NB4 (cell line): ENCODE data around the gene PTGS2.

Experiments
- DNase-seq: peaks from one replicate; pipeline ENCODE4 v3.0.0; 2010; ENCODE audit warnings: low read depth
- H3K4me3 ChIP-seq: one replicate; pipeline ENCODE4 v1.5.1; 2011; ENCODE audit warnings: mild to moderate bottlenecking, low read depth, low read length, moderate library complexity
- CTCF ChIP-seq: IDR thresholded peaks from one replicate; pipeline ENCODE4 v1.5.1; 2012; ENCODE audit warnings: low read depth, low read length
- MAX ChIP-seq: IDR thresholded peaks from 2 replicates; pipeline ENCODE4 v1.6.1; 2011; ENCODE audit warnings: low read depth, low read length
- MYC ChIP-seq: IDR thresholded peaks from 2 replicates; pipeline ENCODE4 v1.6.1; 2011; ENCODE audit warnings: low read depth, low read length
- POLR2A ChIP-seq: IDR thresholded peaks from 2 replicates; pipeline ENCODE4 v1.6.1; 2011; ENCODE audit warnings: mild to moderate bottlenecking; ENCODE audit not compliant: insufficient read length; ENCODE audit errors: extremely low read depth

The PTGS2 gene

GRCh38 chr1:186634511-186634910, 45.7 kb downstream of the PTGS2 start:
- no peak for DNase-seq
- TF ChIP-seq POLR2A (no peak), MYC (no peak), MAX (no peak), CTCF (no peak)
- H3K4me3 ChIP-seq = no peak overlapping the region

GRCh38 chr1:186633116-186633515, 47.1 kb downstream of the PTGS2 start:
- DNase-seq = no peak
- TF ChIP-seq CTCF (no peak), MAX (no peak), MYC (no peak), POLR2A (no peak)

GRCh38 chr1:186629341-186629740, 50.9 kb downstream of the PTGS2 start:
- TF ChIP-seq MAX (no peak), POLR2A (no peak), MYC (no peak), CTCF (no peak)
- no peak overlapping the region for H3K4me3 ChIP-seq
- no peak for DNase-seq

More at GRCh38 chr1:186633116-186633515, 47.1 kb downstream of the PTGS2 start:
- no peak overlapping the region for H3K4me3 ChIP-seq

- no peak for DNase-seq
- H3K4me3 ChIP-seq = no peak overlapping the region
- TF ChIP-seq POLR2A (no peak), MYC (no peak), CTCF (no peak), MAX (no peak)
Observed at GRCh38 chr1:186628910-186629309, 51.3 kb downstream of the PTGS2 start.

- TF ChIP-seq MAX = no peak
- no peak for TF ChIP-seq MYC
- no peak for TF ChIP-seq CTCF
- TF ChIP-seq POLR2A = no peak
- no peak for DNase-seq
- H3K4me3 ChIP-seq = no peak overlapping the region
Observed at GRCh38 chr1:186627019-186627418, 53.2 kb downstream of the PTGS2 start.

GRCh38 chr1:186626356-186626932, 53.8 kb downstream of the PTGS2 start:
- DNase-seq = no peak
- TF ChIP-seq POLR2A (no peak), MAX (no peak), MYC (no peak), CTCF (no peak)
- no peak overlapping the region for H3K4me3 ChIP-seq
